ENCODE measurements around the gene DLD. TPM values are rescaled to one million over a fixed set of nuclear protein-coding genes. Genes with fewer than 3 reads are reported as not detected.

Gene DLD
- total RNA-seq, 1 experiment from 2014 or later = 88.8 TPM

GRCh38 chr7:107917763-107918651, 27.0 kb downstream of the DLD start:
- H3K27ac ChIP-seq (ENCODE audit: low read length) = peak overlapping the region; percentile 62; the same call in 1 of the 2 replicates
- H3K4me1 ChIP-seq (ENCODE audit: control insufficient read depth, insufficient read depth, low read length) = peaks cover 15% of the 10 kb centered on the region
- no TSS peak for BruUV-seq (replicated peaks)
- ChIA-PET POLR2A (no interaction called here), CTCF (interaction anchor here (0.6 kb wide), 1 partner anchor 43 kb away, joined by 8 read pairs; no protein-coding TSS in a partner anchor)
- no peaks in the 10 kb centered on the region for H3K9me3 ChIP-seq (ENCODE audit: control insufficient read depth, insufficient read depth, low read depth, low read length)
- peaks cover 43% of the 10 kb centered on the region for H3K36me3 ChIP-seq (ENCODE audit: control insufficient read depth, insufficient read depth, low read length)
- no peak for ATAC-seq
- H3K27me3 ChIP-seq (ENCODE audit: control insufficient read depth, insufficient read depth, low read length) = no peaks in the 10 kb centered on the region
- intact Hi-C loops (cut with micrococcal nuclease; ENCODE audit: unreplicated experiment) = no loop called here
- TF ChIP-seq SIN3A (IDR thresholded peaks at IDR 0.05; ENCODE audit: borderline replicate concordance, insufficient read depth, low read depth, low read length) (no peak), TCF7L2 (IDR thresholded peaks at IDR 0.05; ENCODE audit: low read depth, low read length) (no peak), POLR2AphosphoS5 (IDR thresholded peaks at IDR 0.05; ENCODE audit: low read depth, low read length) (no peak)
- TF ChIP-seq, protein P1, sequence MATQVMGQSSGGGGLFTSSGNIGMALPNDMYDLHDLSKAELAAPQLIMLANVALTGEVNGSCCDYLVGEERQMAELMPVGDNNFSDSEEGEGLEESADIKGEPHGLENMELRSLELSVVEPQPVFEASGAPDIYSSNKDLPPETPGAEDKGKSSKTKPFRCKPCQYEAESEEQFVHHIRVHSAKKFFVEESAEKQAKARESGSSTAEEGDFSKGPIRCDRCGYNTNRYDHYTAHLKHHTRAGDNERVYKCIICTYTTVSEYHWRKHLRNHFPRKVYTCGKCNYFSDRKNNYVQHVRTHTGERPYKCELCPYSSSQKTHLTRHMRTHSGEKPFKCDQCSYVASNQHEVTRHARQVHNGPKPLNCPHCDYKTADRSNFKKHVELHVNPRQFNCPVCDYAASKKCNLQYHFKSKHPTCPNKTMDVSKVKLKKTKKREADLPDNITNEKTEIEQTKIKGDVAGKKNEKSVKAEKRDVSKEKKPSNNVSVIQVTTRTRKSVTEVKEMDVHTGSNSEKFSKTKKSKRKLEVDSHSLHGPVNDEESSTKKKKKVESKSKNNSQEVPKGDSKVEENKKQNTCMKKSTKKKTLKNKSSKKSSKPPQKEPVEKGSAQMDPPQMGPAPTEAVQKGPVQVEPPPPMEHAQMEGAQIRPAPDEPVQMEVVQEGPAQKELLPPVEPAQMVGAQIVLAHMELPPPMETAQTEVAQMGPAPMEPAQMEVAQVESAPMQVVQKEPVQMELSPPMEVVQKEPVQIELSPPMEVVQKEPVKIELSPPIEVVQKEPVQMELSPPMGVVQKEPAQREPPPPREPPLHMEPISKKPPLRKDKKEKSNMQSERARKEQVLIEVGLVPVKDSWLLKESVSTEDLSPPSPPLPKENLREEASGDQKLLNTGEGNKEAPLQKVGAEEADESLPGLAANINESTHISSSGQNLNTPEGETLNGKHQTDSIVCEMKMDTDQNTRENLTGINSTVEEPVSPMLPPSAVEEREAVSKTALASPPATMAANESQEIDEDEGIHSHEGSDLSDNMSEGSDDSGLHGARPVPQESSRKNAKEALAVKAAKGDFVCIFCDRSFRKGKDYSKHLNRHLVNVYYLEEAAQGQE (IDR thresholded peaks at IDR 0.05; ENCODE audit: insufficient read depth in 1 of 2, low read depth in 2 of 2, low read length in 1 of 2) = no peak
- TF ChIP-seq, protein P2, sequence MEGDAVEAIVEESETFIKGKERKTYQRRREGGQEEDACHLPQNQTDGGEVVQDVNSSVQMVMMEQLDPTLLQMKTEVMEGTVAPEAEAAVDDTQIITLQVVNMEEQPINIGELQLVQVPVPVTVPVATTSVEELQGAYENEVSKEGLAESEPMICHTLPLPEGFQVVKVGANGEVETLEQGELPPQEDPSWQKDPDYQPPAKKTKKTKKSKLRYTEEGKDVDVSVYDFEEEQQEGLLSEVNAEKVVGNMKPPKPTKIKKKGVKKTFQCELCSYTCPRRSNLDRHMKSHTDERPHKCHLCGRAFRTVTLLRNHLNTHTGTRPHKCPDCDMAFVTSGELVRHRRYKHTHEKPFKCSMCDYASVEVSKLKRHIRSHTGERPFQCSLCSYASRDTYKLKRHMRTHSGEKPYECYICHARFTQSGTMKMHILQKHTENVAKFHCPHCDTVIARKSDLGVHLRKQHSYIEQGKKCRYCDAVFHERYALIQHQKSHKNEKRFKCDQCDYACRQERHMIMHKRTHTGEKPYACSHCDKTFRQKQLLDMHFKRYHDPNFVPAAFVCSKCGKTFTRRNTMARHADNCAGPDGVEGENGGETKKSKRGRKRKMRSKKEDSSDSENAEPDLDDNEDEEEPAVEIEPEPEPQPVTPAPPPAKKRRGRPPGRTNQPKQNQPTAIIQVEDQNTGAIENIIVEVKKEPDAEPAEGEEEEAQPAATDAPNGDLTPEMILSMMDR (IDR thresholded peaks at IDR 0.05) = no peak
- no peak overlapping the region for H3K4me3 ChIP-seq (ENCODE audit: low read depth in 2 of 2, low read length in 2 of 2)
- in situ Hi-C loops (cut with HindIII; ENCODE audit: low pct_unique_long_range_greater_than_20kb, low sequenced_read_pairs) = no loop called here
- DNase-seq (ENCODE audit: low read depth, low spot score) = no peak

DNA sequence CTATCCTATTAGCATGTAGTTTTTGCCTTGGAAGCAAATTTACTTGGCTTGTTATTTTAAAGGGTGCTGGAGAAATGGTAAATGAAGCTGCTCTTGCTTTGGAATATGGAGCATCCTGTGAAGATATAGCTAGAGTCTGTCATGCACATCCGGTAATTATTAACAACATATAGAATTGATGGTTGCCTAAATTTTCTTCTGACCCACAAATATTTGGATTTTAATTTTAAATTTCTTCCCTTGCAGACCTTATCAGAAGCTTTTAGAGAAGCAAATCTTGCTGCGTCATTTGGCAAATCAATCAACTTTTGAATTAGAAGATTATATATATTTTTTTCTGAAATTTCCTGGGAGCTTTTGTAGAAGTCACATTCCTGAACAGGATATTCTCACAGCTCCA, 28.0 kb downstream of the DLD start:
- ATAC-seq = no peak
- no TSS peak for BruUV-seq (replicated peaks)
- Histone ChIP-seq H3K27me3 (ENCODE audit: control insufficient read depth, insufficient read depth, low read length) (no peaks in the 10 kb centered on the region), H3K36me3 (ENCODE audit: control insufficient read depth, insufficient read depth, low read length) (peaks cover 46% of the 10 kb centered on the region), H3K9me3 (ENCODE audit: control insufficient read depth, insufficient read depth, low read depth, low read length) (no peaks in the 10 kb centered on the region), H3K4me1 (ENCODE audit: control insufficient read depth, insufficient read depth, low read length) (peaks cover 15% of the 10 kb centered on the region), H3K27ac (ENCODE audit: low read length) (peak overlapping the region; percentile 62; the same call in 1 of the 2 replicates), H3K4me3 (ENCODE audit: low read depth in 2 of 2, low read length in 2 of 2) (no peak overlapping the region)
- in situ Hi-C loops (cut with HindIII; ENCODE audit: low pct_unique_long_range_greater_than_20kb, low sequenced_read_pairs) = no loop called here
- no peak for DNase-seq (ENCODE audit: low read depth, low spot score)
- POLR2A ChIA-PET = no interaction called here
- CTCF ChIA-PET = interaction anchor here (0.6 kb wide), 1 partner anchor 44 kb away, joined by 8 read pairs; no protein-coding TSS in a partner anchor
- TF ChIP-seq SIN3A (IDR thresholded peaks at IDR 0.05; ENCODE audit: borderline replicate concordance, insufficient read depth, low read depth, low read length) (no peak), TCF7L2 (IDR thresholded peaks at IDR 0.05; ENCODE audit: low read depth, low read length) (no peak), POLR2AphosphoS5 (IDR thresholded peaks at IDR 0.05; ENCODE audit: low read depth, low read length) (no peak)
- TF ChIP-seq, protein P1 (IDR thresholded peaks at IDR 0.05; ENCODE audit: insufficient read depth in 1 of 2, low read depth in 2 of 2, low read length in 1 of 2) = no peak
- TF ChIP-seq, protein P2 (IDR thresholded peaks at IDR 0.05) = no peak
- intact Hi-C loops (cut with micrococcal nuclease; ENCODE audit: unreplicated experiment) = no loop called here
